Mesenteric fat pad (tissue), 1 donor: ENCODE data around the gene FFAR4. TPM values are rescaled to one million over a fixed set of nuclear protein-coding genes. Genes with fewer than 3 reads are reported as not detected.

ENCODE experiments used
- DNase-seq: peaks from one replicate; pipeline ENCODE4 v3.0.0-alpha.2; 2020; ENCODE audit warnings: low spot score
- total RNA-seq: library from RNA; stranded (reverse); fragmentation: NEBNext Ultra II Directional; extraction: Animal tissue kit (Norgen Biotek cat#: 25700); gene quantifications from one replicate; pipeline ENCODE4 v1.2.1, GENCODE V29; 2021
- donor health status: DM: yes; HTN: yes; CAD: no.

Gene FFAR4
- total RNA-seq, 1 donor from 2014 or later, result 2.3 TPM

DNA sequence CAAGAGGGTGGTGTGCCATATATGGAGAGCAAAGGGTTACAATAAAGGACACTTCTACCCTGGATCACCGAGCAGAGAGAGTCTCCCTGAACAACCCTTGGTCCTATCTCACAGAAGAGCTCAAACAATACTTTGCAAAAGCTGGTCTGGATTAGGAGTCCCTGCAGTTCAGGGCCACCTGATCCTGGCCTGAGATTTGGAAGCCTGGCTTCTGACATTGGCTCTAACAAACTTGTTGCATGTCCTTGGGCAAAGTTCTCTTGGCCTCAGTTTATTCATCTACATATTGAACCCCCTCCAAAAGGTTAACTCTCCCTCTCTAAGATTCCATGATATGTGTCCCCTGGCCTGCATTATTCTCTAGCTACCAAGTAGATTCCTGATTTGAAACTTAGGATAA lies 32.9 kb downstream of the FFAR4 start:
- no peak for DNase-seq

DNA sequence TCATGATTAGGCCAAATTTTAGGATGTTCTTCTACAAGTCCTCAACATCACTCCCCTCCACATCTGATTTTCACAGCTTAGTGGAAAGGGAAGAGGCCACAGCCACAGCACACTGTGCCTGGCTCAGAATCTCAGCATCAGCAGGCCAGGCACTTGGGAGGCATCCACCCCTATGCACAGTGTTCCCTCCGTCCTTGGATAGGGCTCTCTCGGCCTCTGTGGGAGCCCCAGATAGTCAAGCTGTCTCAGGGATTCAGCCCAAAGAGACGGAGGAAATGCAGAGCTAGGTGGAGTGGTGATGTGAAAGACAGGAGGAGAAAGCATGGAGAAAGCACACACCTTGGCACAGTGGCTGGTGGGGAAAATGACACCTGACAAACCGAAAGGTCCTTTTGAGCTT lies 33.3 kb downstream of the FFAR4 start:
- DNase-seq, result no peak

DNA sequence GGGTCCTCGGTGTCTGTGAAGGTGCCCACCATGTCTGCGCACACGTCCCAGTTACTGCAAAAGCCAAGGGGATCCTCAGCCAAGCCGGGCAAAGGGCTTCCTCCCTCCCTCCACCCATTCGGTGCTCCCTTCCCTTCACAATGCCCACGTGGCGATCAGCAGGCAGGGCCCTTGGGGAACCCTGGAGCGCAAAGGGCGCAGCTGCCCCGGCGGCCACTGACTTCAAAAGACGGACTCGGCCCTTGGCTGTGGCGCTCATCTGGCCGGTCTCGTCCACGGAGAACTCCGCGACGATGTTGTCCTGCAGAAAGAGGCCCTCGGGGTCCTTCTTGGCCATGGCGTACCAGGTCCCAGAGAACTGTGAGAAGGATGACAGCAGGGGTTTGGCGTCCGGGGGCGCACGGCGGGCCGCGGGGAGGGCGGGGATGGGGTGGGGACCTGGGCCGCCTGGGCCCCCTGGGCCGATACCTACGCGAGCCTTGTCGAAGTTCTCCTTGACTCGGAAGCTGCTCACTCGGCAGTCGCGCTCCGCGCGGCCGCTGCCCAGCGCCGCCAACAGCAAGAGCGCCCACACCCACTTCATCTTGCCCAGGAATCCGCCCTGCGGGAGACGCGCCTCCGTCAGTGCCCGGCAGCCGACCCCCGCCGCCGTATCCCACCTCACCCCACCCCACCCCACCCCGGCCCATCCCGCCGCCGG lies 34.1 kb downstream of the FFAR4 start:
- DNase-seq, result no peak

GRCh38 chr10:93601146-93601773 lies 34.8 kb downstream of the FFAR4 start, which contains the start of gene RBP4:
RBP4 (minus strand) TSS chr10:93601235; CDS start chr10:93601028, 207 bp downstream.
- no peak for DNase-seq

DNA sequence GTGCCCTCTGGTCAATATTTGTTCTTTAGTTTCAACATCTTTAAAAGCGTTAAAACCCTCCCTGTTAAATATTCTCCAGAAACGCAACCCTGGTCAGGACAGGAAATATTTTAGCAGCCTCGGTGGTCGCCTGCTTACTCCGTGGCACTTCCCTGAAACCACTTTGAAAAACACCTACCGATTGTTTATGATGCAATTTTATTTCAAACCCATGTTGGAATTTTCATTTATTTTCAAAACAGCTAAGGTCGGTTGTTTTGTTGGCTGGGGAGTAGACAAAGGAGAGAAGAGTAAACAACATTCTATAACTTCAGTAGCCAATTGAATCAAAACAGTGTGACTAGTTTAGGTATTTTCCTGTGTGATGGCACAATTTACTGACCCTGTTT lies 35.3 kb downstream of the FFAR4 start:
- no peak for DNase-seq

DNA sequence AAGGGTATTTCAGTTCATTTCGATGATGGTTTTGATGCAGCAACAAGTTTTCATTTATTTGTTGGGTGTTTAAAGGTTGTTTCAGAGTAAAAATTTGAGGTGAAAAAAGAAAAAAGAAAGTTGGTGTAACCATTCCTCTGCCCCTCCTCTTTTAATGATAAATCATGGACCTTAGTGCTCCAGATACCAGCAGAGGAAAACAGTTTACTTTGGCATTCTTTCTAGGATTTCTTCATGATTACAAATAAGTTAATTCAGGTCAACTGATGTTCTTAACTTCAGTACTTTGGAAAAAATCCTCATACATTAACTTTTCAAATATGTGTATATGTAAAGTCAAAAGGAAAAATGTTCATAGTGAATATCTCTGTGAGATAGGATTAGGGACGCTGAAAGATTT lies 36.6 kb downstream of the FFAR4 start:
- no peak for DNase-seq

- DNase-seq, result no peak
Measured at GRCh38 chr10:93604146-93604545, 37.7 kb downstream of the FFAR4 start.

- no peak for DNase-seq
Measured at GRCh38 chr10:93608421-93608820, 42.0 kb downstream of the FFAR4 start.

GRCh38 chr10:93612311-93612710 lies 45.8 kb downstream of the FFAR4 start, which contains the start of gene PDE6C:
PDE6C (plus strand) TSS chr10:93612537; CDS start chr10:93612726, 189 bp downstream.
- DNase-seq, result no peak

- DNase-seq, result no peak
Measured at GRCh38 chr10:93613126-93613525, 46.7 kb downstream of the FFAR4 start.

- DNase-seq, result no peak
Measured at GRCh38 chr10:93614101-93614825, 47.8 kb downstream of the FFAR4 start.

GRCh38 chr10:93615576-93616235 lies 49.2 kb downstream of the FFAR4 start:
- DNase-seq, result no peak

DNA sequence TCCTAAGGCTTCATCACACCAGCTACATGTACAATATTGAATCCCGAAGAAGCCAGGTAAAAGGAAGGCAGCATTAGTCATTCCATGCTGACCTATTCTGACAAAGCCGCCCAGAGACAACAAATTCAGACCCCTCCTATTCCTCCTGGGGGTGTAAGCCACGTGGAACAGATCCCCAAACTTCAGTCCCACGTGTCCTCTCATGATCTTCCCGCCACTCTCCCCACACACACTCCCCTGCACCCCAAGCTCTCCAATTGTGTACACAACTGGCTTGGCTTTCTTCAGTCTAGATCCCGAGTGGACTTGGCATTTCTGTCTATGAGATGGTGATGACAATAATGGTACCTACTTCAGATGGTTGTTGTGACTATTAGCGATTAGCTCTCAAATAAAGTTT lies 54.5 kb downstream of the FFAR4 start:
- DNase-seq, result no peak

- no peak for DNase-seq
Measured at GRCh38 chr10:93622942-93623341, 56.5 kb downstream of the FFAR4 start.

DNA sequence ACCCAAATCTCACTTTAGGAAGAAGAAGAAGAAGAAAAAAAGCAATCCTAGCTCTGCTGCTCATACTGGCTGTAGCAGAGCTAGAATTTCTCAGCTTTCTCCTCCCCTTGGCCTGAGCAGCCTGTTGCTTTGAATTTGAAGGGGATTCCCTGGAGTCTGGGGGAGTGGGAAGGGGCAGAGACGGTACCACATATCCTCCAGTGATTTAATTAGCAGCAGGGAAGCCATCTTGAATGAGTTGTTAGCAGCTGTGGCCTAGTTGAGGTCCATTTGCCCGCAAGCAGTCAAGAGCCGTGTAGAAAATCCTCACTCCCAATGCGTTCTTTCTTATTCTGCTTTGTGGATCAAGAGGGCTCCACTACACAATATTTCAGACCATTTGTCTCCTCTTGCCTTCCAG lies 62.4 kb downstream of the FFAR4 start:
- no peak for DNase-seq

GRCh38 chr10:93629647-93630305 lies 63.3 kb downstream of the FFAR4 start:
- DNase-seq, result no peak

- no peak for DNase-seq
Measured at GRCh38 chr10:93630625-93631557, 64.4 kb downstream of the FFAR4 start.
